Tibial nerve (tissue), 4 donors: ENCODE results near the gene IGLL5. TPM values are rescaled to one million over a fixed set of nuclear protein-coding genes. Genes with fewer than 3 reads are reported as not detected.

Source experiments
- DNase-seq, 2 donors: peaks; one replicate each; pipeline ENCODE4 v3.0.0-alpha.2; 2019; ENCODE audit warnings: low spot score in 2 of 2
- H3K27ac ChIP-seq, 4 donors: fragments of 200-600 bp; sonication (generic) in 3 of 4; one replicate each; pipeline ENCODE4 v1.5.1; 2017 to 2019; ENCODE audit warnings: mild to moderate bottlenecking in 1 of 4
- H3K27me3 ChIP-seq, 2 donors: fragments of 200-600 bp; sonication (generic) in 1 of 2; one replicate each; pipeline versions ENCODE4 v1.5.1 to v1.6.0; 2017 to 2019
- H3K36me3 ChIP-seq, 3 donors: fragments of 200-600 bp; sonication (generic); one replicate each; pipeline ENCODE4 v1.5.1; 2018 to 2019
- H3K4me1 ChIP-seq, 4 donors: fragments of 200-600 bp; sonication (generic) in 3 of 4; one replicate each; pipeline ENCODE4 v1.5.1; 2017 to 2019
- H3K4me3 ChIP-seq, 4 donors: fragments of 200-600 bp; sonication (generic) in 3 of 4; one replicate each; pipeline ENCODE4 v1.5.1; 2017 to 2019; ENCODE audit warnings: mild to moderate bottlenecking in 1 of 4, moderate library complexity in 1 of 4
- H3K9me3 ChIP-seq, 4 donors: fragments of 200-600 bp; sonication (generic) in 3 of 4; one replicate each; pipeline ENCODE4 v1.5.1; 2017 to 2019
- EP300 ChIP-seq, 2 donors: sonication (generic); formaldehyde crosslinking; IDR thresholded peaks; one replicate each; pipeline ENCODE4 v1.6.1; 2017; ENCODE audit warnings: antibody characterized with exemption in 2 of 2, mild to moderate bottlenecking in 1 of 2
- POLR2A ChIP-seq, 2 donors: fragments of 450-650 bp; IDR thresholded peaks; one replicate each; pipeline ENCODE4 v1.6.1; 2017; ENCODE audit warnings: antibody characterized with exemption in 2 of 2, mild to moderate bottlenecking in 2 of 2, moderate library complexity in 2 of 2
- WGBS, 2 donors: methylation state at CpG; one replicate each; pipeline ENCODE4 v1.1.5; 2018; 5-methylcytosine and 5-hydroxymethylcytosine counted together
- total RNA-seq, 4 donors: library from RNA; depleted of rRNA; stranded (reverse); fragments of >200 nt; gene quantifications; one replicate each; pipeline ENCODE4 v1.1.0, GENCODE V29; 2016
- TF ChIP-seq, protein P1 (sequence below), 5 experiments: fragments of 200-600 bp in 3 of 5; fragments of 450-650 bp in 2 of 5; sonication (generic) in 3 of 5; IDR thresholded peaks; one replicate each; pipeline ENCODE4 v1.5.1; 2016 to 2019; ENCODE audit warnings: antibody characterized with exemption in 5 of 5, mild to moderate bottlenecking in 3 of 5, moderate library complexity in 2 of 5

IGLL5 gene
- total RNA-seq, 4 donors from 2014 or later, result 0.66 to 2.7 (median 2.1) TPM; not detected in 1

DNA sequence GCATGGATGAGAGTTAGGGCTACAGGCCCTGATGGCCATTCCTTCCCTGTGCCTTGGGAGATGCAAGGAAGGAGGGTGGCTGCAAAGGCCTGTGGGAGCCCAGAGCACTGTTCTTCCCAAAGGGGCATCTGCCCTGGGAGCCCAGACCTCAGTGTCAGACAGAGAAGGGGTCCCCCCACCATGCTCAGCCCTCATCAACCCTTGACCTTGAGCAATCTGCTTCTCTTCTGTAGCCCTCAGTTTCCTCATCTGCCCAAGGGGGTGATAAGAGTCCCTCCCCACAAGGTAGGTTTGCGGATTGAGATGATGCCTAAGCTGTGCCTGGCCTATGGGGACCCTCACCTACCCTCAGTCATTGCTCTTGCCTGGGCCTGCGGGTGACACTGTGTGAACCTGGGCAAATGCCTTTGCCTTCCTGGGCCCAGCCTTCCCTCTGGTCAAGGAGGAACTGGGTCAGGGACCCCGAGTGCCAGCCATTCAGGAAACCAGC lies 47.5 kb downstream of the IGLL5 start:
- 59 to 81% methylated on average over 2 to 3 of the region's 3 CpGs for WGBS, 2 donors
- Histone ChIP-seq H3K4me1 (no peaks in the 10 kb centered on the region), H3K27me3 (no peaks in the 10 kb centered on the region), H3K27ac (peak overlapping the region in 1 of 4 donors; percentile 10), H3K9me3 (no peaks in the 10 kb centered on the region), H3K4me3 (no peak overlapping the region), H3K36me3 (no peaks in the 10 kb centered on the region)
- no peak for DNase-seq
- no peak for TF ChIP-seq EP300 (IDR thresholded peaks at IDR 0.05)
- no peak for TF ChIP-seq POLR2A (IDR thresholded peaks at IDR 0.05)

GRCh38 chr22:22935546-22936157 lies 48.0 kb downstream of the IGLL5 start:
- Histone ChIP-seq H3K27ac (no peak overlapping the region), H3K9me3 (no peaks in the 10 kb centered on the region), H3K27me3 (no peaks in the 10 kb centered on the region), H3K4me1 (no peaks in the 10 kb centered on the region), H3K4me3 (no peak overlapping the region), H3K36me3 (no peaks in the 10 kb centered on the region)
- WGBS, 2 donors, result 71 to 75% methylated on average over 3 to 4 of the region's 4 CpGs
- no peak for TF ChIP-seq EP300 (IDR thresholded peaks at IDR 0.05)
- TF ChIP-seq POLR2A (IDR thresholded peaks at IDR 0.05), result no peak
- TF ChIP-seq, protein P1, sequence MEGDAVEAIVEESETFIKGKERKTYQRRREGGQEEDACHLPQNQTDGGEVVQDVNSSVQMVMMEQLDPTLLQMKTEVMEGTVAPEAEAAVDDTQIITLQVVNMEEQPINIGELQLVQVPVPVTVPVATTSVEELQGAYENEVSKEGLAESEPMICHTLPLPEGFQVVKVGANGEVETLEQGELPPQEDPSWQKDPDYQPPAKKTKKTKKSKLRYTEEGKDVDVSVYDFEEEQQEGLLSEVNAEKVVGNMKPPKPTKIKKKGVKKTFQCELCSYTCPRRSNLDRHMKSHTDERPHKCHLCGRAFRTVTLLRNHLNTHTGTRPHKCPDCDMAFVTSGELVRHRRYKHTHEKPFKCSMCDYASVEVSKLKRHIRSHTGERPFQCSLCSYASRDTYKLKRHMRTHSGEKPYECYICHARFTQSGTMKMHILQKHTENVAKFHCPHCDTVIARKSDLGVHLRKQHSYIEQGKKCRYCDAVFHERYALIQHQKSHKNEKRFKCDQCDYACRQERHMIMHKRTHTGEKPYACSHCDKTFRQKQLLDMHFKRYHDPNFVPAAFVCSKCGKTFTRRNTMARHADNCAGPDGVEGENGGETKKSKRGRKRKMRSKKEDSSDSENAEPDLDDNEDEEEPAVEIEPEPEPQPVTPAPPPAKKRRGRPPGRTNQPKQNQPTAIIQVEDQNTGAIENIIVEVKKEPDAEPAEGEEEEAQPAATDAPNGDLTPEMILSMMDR (IDR thresholded peaks at IDR 0.05), result no peak
- no peak for DNase-seq

DNA sequence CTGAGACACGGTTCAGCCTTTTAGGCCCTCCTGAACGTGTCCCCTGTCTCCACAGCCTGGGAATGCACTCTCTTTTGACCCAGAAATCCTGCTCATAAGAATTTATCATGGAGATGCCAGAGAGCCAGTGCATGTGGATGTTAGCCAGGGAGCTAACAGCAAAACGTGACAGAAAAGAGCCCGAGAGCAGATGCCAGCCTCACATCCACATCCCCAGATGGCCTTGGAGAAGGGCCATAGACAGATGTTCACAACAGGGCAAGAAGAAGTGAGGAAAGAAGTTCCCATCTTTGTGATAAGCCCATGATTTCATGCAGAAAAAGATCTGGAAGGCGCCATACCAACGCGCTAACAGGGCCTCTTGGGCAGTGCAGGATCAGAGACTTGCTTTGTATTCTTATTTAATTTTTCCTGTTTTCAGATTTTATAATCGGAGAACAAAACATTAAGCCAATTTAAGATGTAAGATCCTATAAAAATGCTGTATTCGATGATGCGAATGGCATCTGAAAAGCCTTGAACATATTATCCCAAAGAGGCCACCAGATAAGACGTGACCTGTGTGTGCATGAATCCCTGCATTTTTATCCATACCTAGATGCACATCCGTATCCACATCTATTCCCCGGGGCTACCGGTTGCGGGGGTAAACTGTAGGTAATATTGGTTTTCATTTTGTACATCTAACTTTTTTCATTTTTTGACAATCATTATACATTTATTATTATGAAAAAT lies 48.7 kb downstream of the IGLL5 start:
- no peak for DNase-seq
- Histone ChIP-seq H3K36me3 (no peaks in the 10 kb centered on the region), H3K4me3 (no peak overlapping the region), H3K9me3 (no peaks in the 10 kb centered on the region), H3K27me3 (no peaks in the 10 kb centered on the region), H3K27ac (no peak overlapping the region), H3K4me1 (no peaks in the 10 kb centered on the region)
- TF ChIP-seq, protein P1 (IDR thresholded peaks at IDR 0.05), result no peak
- TF ChIP-seq EP300 (IDR thresholded peaks at IDR 0.05), result no peak
- TF ChIP-seq POLR2A (IDR thresholded peaks at IDR 0.05), result no peak
- 87 to 88% methylated on average over 13 to 15 of the region's 15 CpGs for WGBS, 2 donors

GRCh38 chr22:22936915-22937656 lies 49.5 kb downstream of the IGLL5 start:
- H3K4me1 ChIP-seq, result no peaks in the 10 kb centered on the region
- WGBS, 2 donors, result 57 to 74% methylated on average over 6 of the region's 6 CpGs
- no peak for DNase-seq
- no peak overlapping the region for H3K27ac ChIP-seq
- no peaks in the 10 kb centered on the region for H3K27me3 ChIP-seq
- no peak overlapping the region for H3K4me3 ChIP-seq
- H3K9me3 ChIP-seq, result no peaks in the 10 kb centered on the region
- TF ChIP-seq EP300 (IDR thresholded peaks at IDR 0.05) (no peak), POLR2A (IDR thresholded peaks at IDR 0.05) (no peak)
- TF ChIP-seq, protein P1 (IDR thresholded peaks at IDR 0.05), result no peak
- no peaks in the 10 kb centered on the region for H3K36me3 ChIP-seq

GRCh38 chr22:22937894-22938480 lies 50.4 kb downstream of the IGLL5 start:
- WGBS, 2 donors, result 74 to 93% methylated on average over 3 of the region's 3 CpGs
- Histone ChIP-seq H3K27ac (no peak overlapping the region), H3K4me3 (no peak overlapping the region), H3K9me3 (no peaks in the 10 kb centered on the region), H3K36me3 (no peaks in the 10 kb centered on the region), H3K4me1 (no peaks in the 10 kb centered on the region), H3K27me3 (no peaks in the 10 kb centered on the region)
- DNase-seq, result no peak
- TF ChIP-seq, protein P1 (IDR thresholded peaks at IDR 0.05), result no peak
- TF ChIP-seq POLR2A (IDR thresholded peaks at IDR 0.05) (no peak), EP300 (IDR thresholded peaks at IDR 0.05) (no peak)
